ENCODE data around the gene TIMM10B. TPM values are rescaled to one million over a fixed set of nuclear protein-coding genes. Genes with fewer than 3 reads are reported as not detected.
"Not testable (repeated sequence)": the region's sequence is repeated elsewhere in the genome, so short reads cannot be mapped to it uniquely, and the experiment has no call there.

TIMM10B gene
- total and polyA plus RNA-seq, 12 donors, result 12.1 to 96.9 (median 40.5) TPM

DNA sequence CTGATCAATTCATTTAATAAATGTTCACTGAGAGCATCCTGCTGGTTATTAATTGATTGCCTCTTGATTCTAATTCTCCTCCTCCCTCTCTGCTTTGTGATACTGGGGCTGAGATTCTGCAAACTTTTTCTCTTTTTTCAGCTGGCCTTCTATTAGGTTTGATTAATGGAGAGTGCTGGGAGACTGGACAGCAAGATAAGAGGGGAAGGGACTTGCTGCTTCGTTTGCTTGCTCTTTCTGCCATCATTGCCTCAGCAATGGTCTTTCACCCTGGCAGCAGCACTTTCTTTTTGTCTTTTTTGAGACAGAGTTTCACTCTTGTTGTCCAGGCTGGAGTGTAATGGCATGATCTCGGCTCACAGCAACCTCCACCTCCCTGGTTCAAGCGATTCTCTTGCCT is 22.9 kb downstream of the TIMM10B start:
- no peak overlapping the region for H3K27ac ChIP-seq
- TF ChIP-seq, protein P1, sequence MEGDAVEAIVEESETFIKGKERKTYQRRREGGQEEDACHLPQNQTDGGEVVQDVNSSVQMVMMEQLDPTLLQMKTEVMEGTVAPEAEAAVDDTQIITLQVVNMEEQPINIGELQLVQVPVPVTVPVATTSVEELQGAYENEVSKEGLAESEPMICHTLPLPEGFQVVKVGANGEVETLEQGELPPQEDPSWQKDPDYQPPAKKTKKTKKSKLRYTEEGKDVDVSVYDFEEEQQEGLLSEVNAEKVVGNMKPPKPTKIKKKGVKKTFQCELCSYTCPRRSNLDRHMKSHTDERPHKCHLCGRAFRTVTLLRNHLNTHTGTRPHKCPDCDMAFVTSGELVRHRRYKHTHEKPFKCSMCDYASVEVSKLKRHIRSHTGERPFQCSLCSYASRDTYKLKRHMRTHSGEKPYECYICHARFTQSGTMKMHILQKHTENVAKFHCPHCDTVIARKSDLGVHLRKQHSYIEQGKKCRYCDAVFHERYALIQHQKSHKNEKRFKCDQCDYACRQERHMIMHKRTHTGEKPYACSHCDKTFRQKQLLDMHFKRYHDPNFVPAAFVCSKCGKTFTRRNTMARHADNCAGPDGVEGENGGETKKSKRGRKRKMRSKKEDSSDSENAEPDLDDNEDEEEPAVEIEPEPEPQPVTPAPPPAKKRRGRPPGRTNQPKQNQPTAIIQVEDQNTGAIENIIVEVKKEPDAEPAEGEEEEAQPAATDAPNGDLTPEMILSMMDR (IDR thresholded peaks at IDR 0.05), result no peak
- no peak for TF ChIP-seq POLR2A (IDR thresholded peaks at IDR 0.05)
- DNase-seq, result no peak
- H3K36me3 ChIP-seq (replicated peaks in 1 of 2), result peaks cover 0 to 4% of the 10 kb centered on the region in 2 donors
- H3K9me3 ChIP-seq (replicated peaks in 1 of 3), result no peaks in the 10 kb centered on the region
- H3K4me1 ChIP-seq (replicated peaks in 1 of 2), result no peaks in the 10 kb centered on the region
- H3K27me3 ChIP-seq, result no peaks in the 10 kb centered on the region
- H3K4me3 ChIP-seq, result no peak overlapping the region
- intact Hi-C loops (cut with DNase I), result loop anchor here in 1 of 2 donors (10.0 kb wide), 1 partner anchor 129 kb away; no protein-coding TSS in a partner anchor
- WGBS, 4 donors, result 72 to 76% (median 73%) methylated on average over 3 of the region's 3 CpGs

DNA sequence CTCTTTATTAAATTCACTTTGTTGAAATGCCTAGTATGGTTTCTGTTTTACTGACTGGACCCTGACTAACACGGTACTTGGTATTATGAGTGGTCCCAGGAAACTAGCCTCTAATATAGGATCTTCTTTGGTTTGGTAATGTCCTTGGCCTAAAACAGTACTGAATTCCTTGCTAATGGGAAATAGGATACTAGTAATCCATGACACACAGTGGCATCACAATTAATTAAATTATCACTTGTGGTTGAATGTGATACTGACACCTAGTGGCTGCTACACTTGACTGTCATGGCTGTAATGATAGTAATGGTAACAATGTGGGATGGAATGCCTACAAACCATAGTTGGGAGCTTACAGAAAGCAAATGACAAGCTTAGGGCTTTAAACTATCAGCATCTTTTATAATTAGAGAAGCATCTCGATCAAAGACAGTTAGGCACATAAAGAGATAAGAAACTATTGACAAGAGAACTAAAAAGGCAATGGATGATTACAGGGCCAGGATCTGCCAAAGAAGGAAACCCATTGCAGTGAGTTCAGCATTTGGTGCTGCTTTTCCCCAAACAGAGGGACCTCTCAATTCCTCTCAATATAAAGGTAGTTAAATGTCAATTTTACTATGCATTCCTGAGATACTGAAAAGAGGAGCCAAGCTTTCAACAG is 24.4 kb downstream of the TIMM10B start:
- WGBS, 4 donors, result 50 to 62% (median 55%) methylated on average over 2 of the region's 2 CpGs
- Histone ChIP-seq H3K9me3 (replicated peaks in 1 of 3) (no peaks in the 10 kb centered on the region), H3K4me3 (no peak overlapping the region), H3K4me1 (replicated peaks in 1 of 2) (no peaks in the 10 kb centered on the region), H3K27ac (no peak overlapping the region), H3K36me3 (replicated peaks in 1 of 2) (peaks cover 0 to 8% of the 10 kb centered on the region in 2 donors), H3K27me3 (no peaks in the 10 kb centered on the region)
- peak in 1 of 7 donors; percentile 32 for DNase-seq
- TF ChIP-seq POLR2A (IDR thresholded peaks at IDR 0.05), result no peak
- TF ChIP-seq, protein P1 (IDR thresholded peaks at IDR 0.05), result peak; percentile 48 to 71 (median 64)
- intact Hi-C loops (cut with DNase I), result loop anchor here in 1 of 2 donors (10.0 kb wide), 1 partner anchor 131 kb away; no protein-coding TSS in a partner anchor

DNA sequence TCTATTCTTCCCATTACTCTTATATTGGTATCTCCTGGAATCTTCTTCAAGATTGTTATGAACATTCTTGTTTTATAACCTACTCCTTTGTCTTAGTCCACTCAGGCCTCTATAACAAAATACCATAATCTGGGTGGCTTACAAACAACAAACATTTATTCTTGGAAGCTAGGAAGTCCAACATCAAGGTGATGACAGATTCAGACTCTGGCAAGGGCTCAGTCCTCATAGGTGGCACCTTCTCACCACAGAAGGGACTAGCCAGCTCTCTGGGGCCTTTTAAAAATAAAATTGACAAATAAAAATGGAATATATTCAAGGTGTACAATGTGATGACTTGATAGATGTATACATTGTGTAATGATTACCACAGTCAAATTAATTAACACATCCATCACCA is 35.6 kb downstream of the TIMM10B start:
- no peak overlapping the region for H3K27ac ChIP-seq
- H3K4me3 ChIP-seq, result no peak overlapping the region
- H3K9me3 ChIP-seq (replicated peaks in 1 of 3), result no peaks in the 10 kb centered on the region
- TF ChIP-seq POLR2A (IDR thresholded peaks at IDR 0.05), result no peak
- TF ChIP-seq, protein P1 (IDR thresholded peaks at IDR 0.05), result no peak
- DNase-seq, result no peak
- intact Hi-C loops (cut with DNase I), result no loop called here
- H3K27me3 ChIP-seq, result no peaks in the 10 kb centered on the region
- no peaks in the 10 kb centered on the region for H3K36me3 ChIP-seq (replicated peaks in 1 of 2)
- H3K4me1 ChIP-seq (replicated peaks in 1 of 2), result no peaks in the 10 kb centered on the region

DNA sequence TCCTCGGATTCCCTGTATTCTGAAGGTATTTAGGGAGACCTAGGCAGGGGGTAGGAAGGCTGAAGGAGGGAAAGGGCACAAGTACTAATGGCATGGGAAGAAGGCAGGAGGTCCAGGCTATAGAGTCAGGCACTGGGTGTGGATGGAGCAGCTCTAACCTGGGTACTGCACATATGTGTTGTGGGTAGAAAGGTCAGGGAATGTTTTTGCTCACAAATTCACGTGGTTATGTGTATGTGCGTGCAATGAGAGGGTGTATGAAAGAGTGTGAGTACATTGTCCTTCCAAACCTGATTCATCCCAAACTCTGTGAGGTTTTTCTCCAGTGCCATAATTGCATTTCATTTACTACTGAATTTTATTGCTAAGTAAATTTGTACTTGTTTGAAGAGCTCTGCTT is 39.0 kb downstream of the TIMM10B start:
- Histone ChIP-seq H3K4me3 (no peak overlapping the region), H3K27me3 (no peaks in the 10 kb centered on the region), H3K9me3 (replicated peaks in 1 of 3) (no peaks in the 10 kb centered on the region), H3K4me1 (replicated peaks in 1 of 2) (no peaks in the 10 kb centered on the region), H3K27ac (no peak overlapping the region), H3K36me3 (replicated peaks in 1 of 2) (no peaks in the 10 kb centered on the region)
- TF ChIP-seq, protein P1 (IDR thresholded peaks at IDR 0.05), result no peak
- TF ChIP-seq POLR2A (IDR thresholded peaks at IDR 0.05), result no peak
- 81 to 89% (median 84%) methylated on average over 3 of the region's 3 CpGs for WGBS, 4 donors
- intact Hi-C loops (cut with DNase I), result no loop called here
- DNase-seq, result no peak

DNA sequence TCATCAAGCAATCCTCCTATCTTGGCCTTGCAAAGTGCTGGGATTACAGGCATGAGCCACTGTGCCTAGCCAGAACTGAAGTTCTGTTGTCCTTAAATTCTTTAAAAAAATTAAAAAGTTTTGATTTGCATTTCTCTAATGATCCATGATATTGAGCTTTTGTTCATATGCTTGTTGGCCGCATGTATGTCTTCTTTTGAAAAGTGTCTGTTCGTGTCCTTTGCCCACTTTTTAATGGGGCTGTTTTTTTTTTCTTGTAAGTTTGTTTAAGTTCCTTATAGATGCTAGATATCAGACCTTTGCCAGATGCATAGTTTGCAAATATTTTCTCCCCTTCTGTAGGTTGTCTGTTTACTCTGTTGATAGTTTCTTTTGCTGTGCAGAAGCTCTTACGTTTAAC is 40.6 kb downstream of the TIMM10B start:
- H3K9me3 ChIP-seq (replicated peaks in 1 of 3); H3K4me1 ChIP-seq (replicated peaks in 1 of 2); intact Hi-C loops (cut with DNase I); DNase-seq; H3K27me3 ChIP-seq; H3K27ac ChIP-seq; H3K4me3 ChIP-seq; H3K36me3 ChIP-seq (replicated peaks in 1 of 2): not testable (repeated sequence)
- WGBS, 4 donors, result 96 to 98% (median 97%) methylated on average over 3 of the region's 3 CpGs
